Bronchial epithelial cell (primary cell): Measurements from ENCODE around the gene PDZD4. TPM values are rescaled to one million over a fixed set of nuclear protein-coding genes. Genes with fewer than 3 reads are reported as not detected.

Experiments used
- DNase-seq: peaks from one replicate; pipeline ENCODE4 v3.0.0-alpha.2; 2010; ENCODE audit warnings: low read depth
- FAIRE-seq: peaks from 2 replicates; lab custom pipeline; 2011; peaks lifted over from hg19 to GRCh38; lab: Jason Lieb, UNC
- H3K27me3 ChIP-seq: 2 replicates; pipeline ENCODE4 v1.5.1; 2011; ENCODE audit warnings: low read length; ENCODE audit not compliant: control insufficient read depth, insufficient read depth
- H3K36me3 ChIP-seq: 2 replicates; pipeline ENCODE4 v1.5.1; 2011; ENCODE audit warnings: low read length; ENCODE audit not compliant: control insufficient read depth, insufficient read depth
- H3K4me3 ChIP-seq: 2 replicates; pipeline ENCODE4 v1.5.1; 2011; ENCODE audit warnings: mild to moderate bottlenecking, low read depth, low read length, control low read depth
- CTCF ChIP-seq: IDR thresholded peaks from 2 replicates; pipeline ENCODE4 v1.5.1; 2011; ENCODE audit warnings: mild to moderate bottlenecking, moderate library complexity, low read length, control low read depth, inconsistent platforms; ENCODE audit not compliant: insufficient read depth, severe bottlenecking
- total RNA-seq: library from RNA; depleted of rRNA; stranded (reverse); fragments of >200 nt; gene quantifications from 2 replicates; pipeline ENCODE4 v1.2.1, GENCODE V29; 2014

PDZD4 gene
- total RNA-seq, 1 donor from 2014 or later: under 0.01 TPM

- Histone ChIP-seq H3K36me3 (no peaks in the 10 kb centered on the region), H3K27me3 (no peaks in the 10 kb centered on the region), H3K4me3 (no peak overlapping the region)
- TF ChIP-seq CTCF: no peak
- peak; percentile 68 for FAIRE-seq
- no peak for DNase-seq
Observed at GRCh38 chrX:153816831-153817690, 13.3 kb downstream of the PDZD4 start.

- H3K36me3 ChIP-seq: no peaks in the 10 kb centered on the region
- H3K4me3 ChIP-seq: no peak overlapping the region
- no peak for TF ChIP-seq CTCF
- FAIRE-seq (no peak), DNase-seq (no peak)
- no peaks in the 10 kb centered on the region for H3K27me3 ChIP-seq
Observed at GRCh38 chrX:153814591-153815315, 15.6 kb downstream of the PDZD4 start.

GRCh38 chrX:153813161-153813560, 17.2 kb downstream of the PDZD4 start:
- FAIRE-seq (no peak), DNase-seq (no peak)
- Histone ChIP-seq H3K27me3 (no peaks in the 10 kb centered on the region), H3K36me3 (no peaks in the 10 kb centered on the region), H3K4me3 (no peak overlapping the region)
- TF ChIP-seq CTCF: no peak

- TF ChIP-seq CTCF: no peak
- Histone ChIP-seq H3K36me3 (no peaks in the 10 kb centered on the region), H3K4me3 (no peak overlapping the region), H3K27me3 (no peaks in the 10 kb centered on the region)
- no peak for DNase-seq
- no peak for FAIRE-seq
Observed at GRCh38 chrX:153812220-153812619, 18.1 kb downstream of the PDZD4 start.

GRCh38 chrX:153807976-153808375, 22.4 kb downstream of the PDZD4 start:
- no peaks in the 10 kb centered on the region for H3K27me3 ChIP-seq
- H3K36me3 ChIP-seq: no peaks in the 10 kb centered on the region
- H3K4me3 ChIP-seq: no peak overlapping the region
- no peak for FAIRE-seq
- DNase-seq: no peak
- no peak for TF ChIP-seq CTCF
